ENCODE results near the gene SLC22A8.
"Not testable (repeated sequence)": the region's sequence is repeated elsewhere in the genome, so short reads cannot be mapped to it uniquely, and the experiment has no call there.

Gene SLC22A8, protein sequence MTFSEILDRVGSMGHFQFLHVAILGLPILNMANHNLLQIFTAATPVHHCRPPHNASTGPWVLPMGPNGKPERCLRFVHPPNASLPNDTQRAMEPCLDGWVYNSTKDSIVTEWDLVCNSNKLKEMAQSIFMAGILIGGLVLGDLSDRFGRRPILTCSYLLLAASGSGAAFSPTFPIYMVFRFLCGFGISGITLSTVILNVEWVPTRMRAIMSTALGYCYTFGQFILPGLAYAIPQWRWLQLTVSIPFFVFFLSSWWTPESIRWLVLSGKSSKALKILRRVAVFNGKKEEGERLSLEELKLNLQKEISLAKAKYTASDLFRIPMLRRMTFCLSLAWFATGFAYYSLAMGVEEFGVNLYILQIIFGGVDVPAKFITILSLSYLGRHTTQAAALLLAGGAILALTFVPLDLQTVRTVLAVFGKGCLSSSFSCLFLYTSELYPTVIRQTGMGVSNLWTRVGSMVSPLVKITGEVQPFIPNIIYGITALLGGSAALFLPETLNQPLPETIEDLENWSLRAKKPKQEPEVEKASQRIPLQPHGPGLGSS

DNA sequence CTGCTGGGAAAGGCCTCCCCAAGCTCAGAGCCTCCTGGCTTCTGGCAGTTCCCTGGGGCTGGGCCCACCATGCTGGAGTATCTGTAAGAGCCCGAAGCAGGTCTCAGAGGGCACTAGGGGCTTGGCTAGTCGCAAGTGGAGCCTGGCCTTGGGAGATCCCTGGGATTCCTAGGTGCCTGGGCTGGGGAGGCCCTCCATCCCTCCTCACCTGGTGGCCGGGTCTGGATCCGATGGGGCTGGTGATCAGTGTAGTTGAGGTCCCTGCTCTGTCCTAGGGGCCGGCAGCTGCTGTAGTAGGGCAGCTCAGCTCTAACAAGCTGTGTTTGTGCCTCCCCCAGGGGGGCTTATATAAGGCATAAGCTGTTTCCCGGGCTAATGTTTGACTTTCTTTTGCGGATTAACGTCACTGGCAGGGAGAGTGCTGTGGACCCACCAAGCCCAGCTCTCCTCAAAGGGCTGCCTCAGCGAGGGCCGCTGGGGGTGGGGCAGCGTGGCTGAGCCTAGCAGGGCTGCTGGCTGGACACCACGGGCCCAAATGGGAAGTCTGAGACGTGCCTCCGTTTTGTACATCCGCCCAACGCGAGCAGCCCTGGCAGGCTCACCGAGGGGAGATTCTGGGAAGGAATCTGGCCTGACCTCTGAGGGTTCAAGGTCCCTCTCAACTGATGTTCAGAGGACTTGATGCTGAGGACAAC lies at the start of gene SLC22A8:
Gene SLC22A8, minus strand, starts transcription at position 321 of the 695 bp plus-strand sequence. CDS start 883 bp downstream, outside the sequence.
- no peak for DNase-seq

DNA sequence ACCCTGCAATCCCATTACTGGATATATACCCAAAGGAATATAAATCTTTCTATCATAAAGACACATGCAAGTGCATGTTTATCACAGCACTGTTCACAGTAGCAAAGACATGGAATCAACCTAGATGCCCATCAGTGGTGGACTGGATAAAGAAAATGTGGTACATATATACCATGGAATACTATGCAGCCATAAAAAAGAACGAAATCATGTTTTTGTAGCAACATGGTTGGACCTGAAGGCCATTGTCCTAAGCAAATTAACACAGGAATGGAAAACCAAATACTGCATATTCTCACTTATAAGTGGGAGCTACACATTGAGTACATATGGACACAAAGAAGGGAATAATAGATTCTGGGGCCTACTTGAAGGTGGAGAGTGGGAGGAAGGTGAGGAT lies 30.6 kb upstream of the SLC22A8 start:
- not testable (repeated sequence) for DNase-seq

GRCh38 chr11:63042596-63042995 lies 27.0 kb upstream of the SLC22A8 start:
- DNase-seq: no peak

DNA sequence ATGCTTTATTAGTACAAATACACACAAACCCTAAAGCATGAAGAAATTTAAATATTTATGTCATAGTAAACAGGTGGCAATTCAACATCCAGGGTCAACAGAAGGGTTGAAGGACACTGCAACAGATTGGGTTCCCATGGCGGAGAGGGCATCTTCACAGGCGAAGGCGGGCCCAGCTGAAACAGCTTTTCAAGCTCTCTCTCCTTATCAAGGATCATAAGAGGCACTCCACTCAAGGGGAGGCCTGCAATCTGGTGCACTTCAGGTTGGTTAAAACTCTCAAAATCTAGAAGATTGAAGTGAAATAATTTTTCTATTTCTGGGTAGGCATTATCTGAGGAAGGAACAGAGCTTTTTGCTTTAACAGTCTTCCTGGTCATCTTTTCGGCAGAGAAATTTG lies 16.8 kb upstream of the SLC22A8 start:
- no peak for DNase-seq

- peak; percentile 70 for DNase-seq
Observed at GRCh38 chr11:63023841-63024648, 8.4 kb upstream of the SLC22A8 start.

GRCh38 chr11:63023222-63023814 lies 7.7 kb upstream of the SLC22A8 start:
- DNase-seq: no peak

DNA sequence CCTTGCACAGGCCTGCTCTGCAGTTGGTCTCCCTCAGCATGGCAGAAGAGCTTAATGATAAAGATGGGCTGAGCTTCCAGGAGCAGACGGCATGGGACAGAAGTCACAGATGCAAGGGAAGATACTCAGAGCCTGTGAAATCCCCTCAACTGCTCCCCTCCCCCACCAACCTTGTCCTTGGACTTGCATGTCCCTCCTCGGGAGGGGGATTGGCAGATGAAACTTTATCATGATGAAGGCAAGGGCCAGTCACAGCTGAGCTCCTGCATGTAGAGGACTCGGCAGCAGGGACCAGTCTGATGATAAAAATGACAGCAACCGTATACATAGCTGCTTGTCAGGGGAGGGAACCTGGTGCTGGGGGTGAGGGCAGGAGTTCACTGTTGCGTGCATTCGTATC lies 6.8 kb upstream of the SLC22A8 start:
- no peak for DNase-seq

DNA sequence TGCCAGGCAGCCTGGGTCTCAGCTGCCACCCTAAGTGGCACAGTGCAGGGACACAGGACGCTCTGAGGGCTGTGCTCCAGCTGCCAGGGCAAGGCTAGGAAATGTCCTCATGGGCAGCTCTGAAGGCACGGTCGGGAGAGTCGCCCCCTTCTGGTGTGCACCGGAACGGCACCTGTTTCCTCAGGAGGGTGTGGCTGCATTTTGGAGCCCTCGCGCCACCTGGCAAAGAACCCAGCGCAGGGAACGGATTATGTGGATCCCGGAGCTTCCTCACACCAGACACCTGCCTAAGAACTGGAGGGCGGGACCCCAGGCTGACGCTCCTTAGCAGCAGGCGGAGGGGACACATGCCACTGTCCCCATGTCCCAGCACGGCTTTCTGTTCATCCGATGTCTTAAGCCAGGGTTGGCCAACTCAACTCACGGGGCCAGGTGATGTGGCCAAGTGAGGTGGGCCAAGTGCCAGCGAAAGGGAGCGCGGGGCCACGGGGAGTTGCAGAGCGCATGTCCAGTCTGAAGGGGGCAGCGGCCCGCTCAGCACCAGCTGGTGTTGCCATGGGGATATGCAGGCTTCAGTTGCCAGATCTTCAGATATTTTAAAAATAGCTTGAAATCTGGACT lies 5.1 kb upstream of the SLC22A8 start:
- DNase-seq: no peak

- no peak for DNase-seq
Observed at GRCh38 chr11:63019506-63019905, 3.9 kb upstream of the SLC22A8 start.

DNA sequence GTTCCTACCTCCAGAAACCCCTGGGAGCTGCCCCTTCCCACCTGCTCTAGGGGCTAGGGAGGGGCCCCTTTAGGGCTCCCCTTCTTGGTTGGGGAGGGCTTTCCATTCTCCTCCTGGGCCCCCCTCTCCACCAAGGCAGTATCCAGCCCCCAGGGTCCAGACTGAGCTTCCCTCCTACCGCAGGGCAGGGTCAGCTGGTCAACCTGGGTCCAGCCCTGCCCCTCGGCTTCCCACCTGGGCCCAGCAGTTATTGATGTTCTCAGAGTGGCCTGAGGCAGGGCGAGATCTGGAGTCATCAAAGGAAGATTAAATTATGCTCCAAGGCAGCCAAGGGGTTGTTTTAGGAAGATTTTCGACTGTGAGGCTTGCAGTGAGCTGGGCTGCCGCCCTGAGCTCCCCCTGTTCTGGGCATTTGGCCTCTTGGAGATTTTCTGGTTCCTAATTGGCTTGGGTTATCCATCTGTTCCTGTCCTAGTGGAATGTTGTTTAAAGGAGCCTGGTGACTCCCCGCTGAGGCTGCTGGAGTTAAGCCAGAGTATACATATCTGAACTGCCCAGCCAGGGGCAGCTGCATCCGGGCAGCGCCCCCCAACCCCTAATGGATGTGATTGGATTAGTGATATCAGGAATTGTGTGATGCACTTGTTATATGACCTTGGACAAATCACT lies 1.8 kb upstream of the SLC22A8 start:
- DNase-seq: no peak

DNA sequence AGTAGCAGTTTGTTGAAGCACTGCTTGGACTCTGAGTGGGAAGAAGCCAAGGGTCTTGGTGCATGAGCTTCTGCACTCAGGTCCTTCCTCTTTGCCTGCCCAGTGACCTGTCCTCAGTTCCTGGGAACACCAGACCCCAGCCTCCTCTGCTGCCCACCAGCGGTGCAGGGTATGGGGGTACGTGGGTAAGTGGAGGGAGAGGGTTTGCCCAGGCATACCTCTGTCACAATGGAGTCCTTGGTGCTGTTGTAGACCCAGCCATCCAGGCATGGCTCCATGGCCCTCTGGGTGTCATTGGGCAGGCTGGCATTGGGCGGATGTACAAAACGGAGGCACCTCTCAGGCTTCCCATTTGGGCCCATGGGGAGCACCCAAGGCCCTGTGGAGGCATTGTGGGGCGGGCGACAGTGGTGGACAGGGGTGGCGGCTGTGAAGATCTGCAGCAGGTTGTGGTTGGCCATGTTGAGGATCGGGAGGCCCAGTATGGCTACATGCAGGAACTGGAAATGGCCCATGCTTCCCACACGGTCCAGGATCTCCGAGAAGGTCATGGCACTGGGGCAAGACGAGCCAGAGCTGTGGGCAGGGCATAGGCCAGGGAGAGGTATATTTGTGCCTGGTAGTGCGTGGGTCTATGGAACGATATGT lies 1.1 kb downstream of the SLC22A8 start:
- DNase-seq: no peak

- DNase-seq: no peak
Observed at GRCh38 chr11:63012839-63013238, 2.8 kb downstream of the SLC22A8 start.

GRCh38 chr11:63012430-63012829 lies 3.2 kb downstream of the SLC22A8 start:
- no peak for DNase-seq

GRCh38 chr11:63010934-63011439 lies 4.7 kb downstream of the SLC22A8 start:
- DNase-seq: no peak

- no peak for DNase-seq
Observed at GRCh38 chr11:63007920-63008319, 7.7 kb downstream of the SLC22A8 start.

DNA sequence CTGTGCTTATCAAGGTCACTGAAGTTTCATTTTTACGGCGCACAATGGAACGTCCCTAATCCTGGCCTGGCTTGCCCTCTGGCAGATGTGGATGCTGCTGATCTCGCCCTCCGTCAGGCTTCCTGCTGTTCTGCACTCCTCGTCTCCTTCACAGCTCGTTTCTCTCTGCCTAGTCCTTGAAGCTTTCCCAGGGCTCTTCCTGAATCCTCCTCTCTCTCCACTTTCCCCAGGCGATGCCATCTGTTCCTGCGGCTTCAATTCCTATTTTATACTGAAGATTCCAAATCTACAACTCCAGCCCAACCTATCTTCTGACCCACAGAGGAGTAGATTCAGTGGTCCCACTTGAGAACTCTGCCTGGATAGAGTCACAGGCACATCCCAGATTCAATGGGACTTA lies 14.2 kb downstream of the SLC22A8 start:
- DNase-seq: no peak

DNA sequence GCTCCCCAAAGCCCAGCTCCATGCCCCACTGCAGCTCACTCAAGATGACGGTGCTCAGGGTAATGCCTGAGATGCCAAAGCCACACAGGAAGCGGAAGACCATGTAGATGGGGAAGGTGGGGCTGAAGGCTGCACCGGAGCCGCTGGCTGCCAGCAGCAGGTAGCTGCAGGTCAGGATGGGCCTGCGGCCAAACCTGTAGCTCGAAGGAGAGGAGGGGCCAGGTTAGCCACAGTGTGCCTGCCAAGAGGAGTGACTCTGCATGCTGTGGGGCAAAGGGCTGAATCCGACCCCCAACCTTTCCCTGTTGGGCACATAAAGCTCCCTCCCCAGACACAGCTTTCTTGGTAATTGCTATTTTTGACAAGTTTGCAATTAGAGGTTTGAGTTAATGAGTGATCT lies 16.0 kb downstream of the SLC22A8 start:
- DNase-seq: no peak

- no peak for DNase-seq
Observed at GRCh38 chr11:62999156-62999555, 16.5 kb downstream of the SLC22A8 start.

DNA sequence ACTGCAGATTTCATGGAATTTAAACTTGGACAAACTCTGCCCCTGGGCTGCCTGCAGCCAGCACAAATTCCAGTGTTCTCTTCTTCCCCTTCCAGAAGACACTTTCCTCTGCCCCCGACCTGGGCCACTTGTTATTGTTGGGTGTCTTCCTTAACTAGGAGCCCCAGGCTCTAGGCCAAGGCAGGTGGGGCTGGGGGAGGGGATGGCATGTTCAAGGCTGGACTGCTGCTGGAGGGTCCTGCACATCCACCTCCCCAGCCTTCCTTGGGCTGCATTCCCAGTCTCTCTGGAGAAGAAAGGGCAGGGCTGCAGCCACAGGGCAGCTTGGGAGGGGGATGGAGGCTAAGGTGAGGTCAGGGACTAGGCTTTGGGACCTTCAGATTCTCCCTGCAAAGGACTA lies 19.4 kb downstream of the SLC22A8 start:
- DNase-seq: no peak

- no peak for DNase-seq
Observed at GRCh38 chr11:62994775-62995174, 20.9 kb downstream of the SLC22A8 start.

DNA sequence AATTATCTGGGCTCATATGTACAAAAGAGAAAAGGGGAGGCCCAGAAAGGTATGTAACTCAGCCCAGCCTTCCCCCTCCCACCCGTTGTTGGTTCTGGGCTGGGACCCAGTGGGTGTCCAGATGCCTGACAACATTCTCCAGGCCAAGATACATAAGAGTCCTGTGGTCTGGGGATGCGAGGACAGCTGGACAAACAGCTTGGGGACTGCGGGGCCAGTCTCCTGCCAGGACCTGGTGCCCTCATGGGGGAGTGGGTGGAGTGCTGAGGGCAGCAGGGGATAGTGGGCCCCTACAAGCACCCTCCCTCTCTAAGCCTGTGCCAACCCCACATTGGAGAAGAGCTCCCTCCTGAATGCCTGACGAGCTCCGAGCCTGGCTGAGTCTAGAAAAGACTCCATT lies 27.4 kb downstream of the SLC22A8 start:
- DNase-seq: no peak

Measured in fibroblast of upper back skin (primary cell).